H1 (cell line): ENCODE results near the gene RFXAP. TPM values are rescaled to one million over a fixed set of nuclear protein-coding genes. Genes with fewer than 3 reads are reported as not detected.

Experiments
- CTCF ChIA-PET: fragments of 300-600 bp; sonication (Branson Sonifier 250); formaldehyde crosslinking; loops from one replicate; lab custom pipeline; 2021; ENCODE audit not compliant: partially characterized antibody; lab: Charles Lee
- POLR2A ChIA-PET: fragments of 300-600 bp; sonication (Branson Sonifier 250); formaldehyde crosslinking; loops from one replicate; lab custom pipeline; 2021; ENCODE audit warnings: inconsistent platforms; ENCODE audit not compliant: partially characterized antibody; lab: Charles Lee
- DNase-seq, 2 experiments: peaks; one replicate each; pipeline versions ENCODE4 v3.0.0 to v3.0.0-alpha.2; 2010 to 2022; ENCODE audit warnings: low spot score in 2 of 2, low read depth in 1 of 2, mixed read lengths in 1 of 2
- FAIRE-seq: peaks from 2 replicates; lab custom pipeline; 2011; peaks lifted over from hg19 to GRCh38; lab: Jason Lieb, UNC
- H2AFZ ChIP-seq: 2 replicates; pipeline ENCODE4 v1.8.1; 2012; ENCODE audit warnings: low read length, inconsistent platforms
- H2AK5ac ChIP-seq: 2 replicates; pipeline ENCODE4 v1.6.1; 2013; ENCODE audit warnings: low read depth, low read length
- H2BK120ac ChIP-seq: replicated peaks from 2 replicates; pipeline ENCODE3; 2013; ENCODE audit warnings: low read depth, low read length, inconsistent platforms
- H2BK12ac ChIP-seq: 2 replicates; pipeline ENCODE4 v1.6.1; 2013; ENCODE audit warnings: low read depth, low read length
- H2BK15ac ChIP-seq: 2 replicates; pipeline ENCODE4 v1.6.1; 2013; ENCODE audit warnings: low read length
- H2BK20ac ChIP-seq: 2 replicates; pipeline ENCODE4 v1.6.1; 2013; ENCODE audit warnings: low read length
- H2BK5ac ChIP-seq: 2 replicates; pipeline ENCODE4 v1.6.1; 2013; ENCODE audit warnings: low read depth, low read length
- H3K14ac ChIP-seq: 2 replicates; pipeline ENCODE4 v1.6.1; 2013; ENCODE audit warnings: inconsistent platforms; ENCODE audit not compliant: insufficient read length
- H3K18ac ChIP-seq: 2 replicates; pipeline ENCODE4 v1.6.1; 2013; ENCODE audit warnings: low read length; ENCODE audit errors: extremely low read depth
- H3K23ac ChIP-seq: 2 replicates; pipeline ENCODE4 v1.6.1; 2013; ENCODE audit warnings: inconsistent platforms; ENCODE audit not compliant: insufficient read length
- H3K23me2 ChIP-seq: 2 replicates; pipeline ENCODE4 v1.6.1; 2013; ENCODE audit warnings: low read depth, low read length
- H3K27ac ChIP-seq: 2 replicates; pipeline ENCODE4 v1.6.1; 2011; ENCODE audit warnings: low read depth, low read length, inconsistent platforms
- H3K27me3 ChIP-seq, 4 experiments: replicated peaks in 1 of 4; 1 replicate in 1 of 4; 2 replicates in 3 of 4; pipeline versions ENCODE4 v1.6.1 to v1.8.1; 2011 to 2013; ENCODE audit warnings: low read length in 3 of 4, mild to moderate bottlenecking in 3 of 4, inconsistent platforms in 2 of 4, mixed read lengths in 2 of 4, moderate library complexity in 1 of 4; ENCODE audit not compliant: control insufficient read depth in 3 of 4, insufficient read depth in 3 of 4; ENCODE audit errors: extremely low read depth in 1 of 4
- H3K36me3 ChIP-seq, 4 experiments: 2 replicates each; pipeline versions ENCODE4 v1.6.1 to v1.8.1; 2011 to 2013; ENCODE audit warnings: mild to moderate bottlenecking in 4 of 4, low read length in 3 of 4, moderate library complexity in 2 of 4, control low read depth in 1 of 4, inconsistent platforms in 1 of 4; ENCODE audit not compliant: insufficient read depth in 4 of 4, control insufficient read depth in 2 of 4
- H3K4ac ChIP-seq: replicated peaks from 2 replicates; pipeline ENCODE3; 2013; ENCODE audit warnings: low read length, low read depth, mixed read lengths, inconsistent platforms; ENCODE audit not compliant: insufficient read length
- H3K4me1 ChIP-seq, 4 experiments: replicated peaks in 1 of 4; 1 replicate in 1 of 4; 2 replicates in 3 of 4; pipeline versions ENCODE4 v1.6.1 to v1.8.1; 2011 to 2013; ENCODE audit warnings: low read length in 3 of 4, inconsistent platforms in 2 of 4, mixed read lengths in 1 of 4; ENCODE audit not compliant: insufficient read depth in 4 of 4, control insufficient read depth in 3 of 4
- H3K4me2 ChIP-seq, 2 experiments: 2 replicates each; pipeline versions ENCODE4 v1.6.1 to v1.8.1; 2011 to 2013; ENCODE audit warnings: low read depth in 2 of 2, low read length in 2 of 2, control low read depth in 1 of 2, inconsistent platforms in 1 of 2, mild to moderate bottlenecking in 1 of 2; ENCODE audit not compliant: insufficient read depth in 1 of 2
- H3K4me3 ChIP-seq, 4 experiments: fragments of 200-600, 300-600 bp in 1 of 4; sonication (generic), shearing (Covaris generic), sonication (Bioruptor Twin) in 1 of 4; 2 replicates each; pipeline versions ENCODE4 v1.5.1 to v1.8.1; 2011 to 2016; ENCODE audit warnings: low read length in 4 of 4, low read depth in 3 of 4, control low read depth in 2 of 4, inconsistent platforms in 2 of 4, mild to moderate bottlenecking in 2 of 4, mixed read lengths in 1 of 4, moderate library complexity in 1 of 4; ENCODE audit not compliant: insufficient read depth in 2 of 4; ENCODE audit errors: extremely low read depth in 1 of 4
- H3K56ac ChIP-seq: replicated peaks from 2 replicates; pipeline ENCODE3; 2013; ENCODE audit warnings: low read depth, mild to moderate bottlenecking, mixed read lengths, low read length, inconsistent platforms; ENCODE audit not compliant: insufficient read length
- H3K79me1 ChIP-seq: 2 replicates; pipeline ENCODE4 v1.6.1; 2013; ENCODE audit warnings: low read depth, low read length, control low read depth
- H3K79me2 ChIP-seq, 2 experiments: 2 replicates each; pipeline versions ENCODE4 v1.6.1 to v1.8.1; 2012 to 2013; ENCODE audit warnings: low read length in 2 of 2, mild to moderate bottlenecking in 2 of 2, inconsistent platforms in 1 of 2; ENCODE audit not compliant: insufficient read depth in 2 of 2, control insufficient read depth in 1 of 2
- H3K9ac ChIP-seq, 4 experiments: replicated peaks in 1 of 4; 1 replicate in 1 of 4; 2 replicates in 3 of 4; pipeline versions ENCODE4 v1.6.1 to v1.8.1; 2011 to 2013; ENCODE audit warnings: low read depth in 3 of 4, low read length in 3 of 4, control low read depth in 2 of 4, mild to moderate bottlenecking in 2 of 4, moderate library complexity in 2 of 4, inconsistent platforms in 1 of 4; ENCODE audit errors: extremely low read depth in 1 of 4
- H3K9me3 ChIP-seq, 2 experiments: 2 replicates each; pipeline versions ENCODE4 v1.6.1 to v1.8.1; 2012 to 2013; ENCODE audit warnings: mild to moderate bottlenecking in 2 of 2, moderate library complexity in 2 of 2, control low read depth in 1 of 2, inconsistent platforms in 1 of 2, low read depth in 1 of 2, low read length in 1 of 2, mixed read lengths in 1 of 2; ENCODE audit not compliant: insufficient read depth in 2 of 2
- H4K20me1 ChIP-seq, 2 experiments: replicated peaks in 1 of 2; 2 replicates each; pipeline versions ENCODE3 to v1.8.1; 2011 to 2013; ENCODE audit warnings: inconsistent platforms in 2 of 2, low read length in 2 of 2, mild to moderate bottlenecking in 1 of 2; ENCODE audit not compliant: insufficient read depth in 2 of 2, control insufficient read depth in 1 of 2
- H4K5ac ChIP-seq: 2 replicates; pipeline ENCODE4 v1.6.1; 2013; ENCODE audit warnings: low read length, low read depth, mixed read lengths, inconsistent platforms; ENCODE audit not compliant: insufficient read length
- H4K8ac ChIP-seq: 2 replicates; pipeline ENCODE4 v1.8.0; 2013; ENCODE audit warnings: mild to moderate bottlenecking, moderate library complexity, low read length, inconsistent platforms; ENCODE audit not compliant: insufficient read depth; ENCODE audit errors: extremely low read depth
- H4K91ac ChIP-seq: replicated peaks from 2 replicates; pipeline ENCODE3; 2013; ENCODE audit warnings: low read length, mixed read lengths, inconsistent platforms; ENCODE audit not compliant: insufficient read length
- WGBS, 2 experiments: shearing (Covaris generic) in 1 of 2; methylation state at CpG; one replicate each; pipeline versions ENCODE4 v1.1.6 to v1.1.7; 2013 to 2015; ENCODE audit warnings: low lambda C conversion rate in 2 of 2, mixed read lengths in 2 of 2, inconsistent platforms in 1 of 2, low coverage in 1 of 2, missing lambda C conversion rate in 1 of 2; ENCODE audit not compliant: insufficient replicate concordance in 2 of 2, insufficient coverage in 1 of 2, insufficient read length in 1 of 2; ENCODE audit errors: extremely low coverage in 1 of 2, missing lambda C conversion rate in 1 of 2; 5-methylcytosine and 5-hydroxymethylcytosine counted together
- polyA plus RNA-seq, 7 experiments: library from polyadenylated mRNA; depleted of rRNA in 3 of 7; stranded (reverse) in 5 of 7; unstranded in 2 of 7; fragments of >200 nt in 5 of 7; fragments of 200-250 nt in 2 of 7; gene quantifications; 1 replicate in 5 of 7; 2 replicates in 1 of 7; 4 replicates in 1 of 7; pipeline versions ENCODE4 v1.2.1 to v1.2.3, GENCODE V29; 2011 to 2013; ENCODE audit warnings: missing spikeins in 2 of 7, mixed read lengths in 2 of 7
- total RNA-seq: library from RNA; stranded (reverse); fragmentation: NEBNext Ultra II Directional; extraction: Animal tissue kit (Norgen Biotek cat#: 25700); gene quantifications from 2 replicates; pipeline ENCODE4 v1.2.1, GENCODE V29; 2021

Gene RFXAP
- total and polyA plus RNA-seq, 2 of the 8 experiments (the other 6 are each of a cell fraction or from before 2014, with no cell fraction given), result 5.2 to 11.5 TPM

DNA sequence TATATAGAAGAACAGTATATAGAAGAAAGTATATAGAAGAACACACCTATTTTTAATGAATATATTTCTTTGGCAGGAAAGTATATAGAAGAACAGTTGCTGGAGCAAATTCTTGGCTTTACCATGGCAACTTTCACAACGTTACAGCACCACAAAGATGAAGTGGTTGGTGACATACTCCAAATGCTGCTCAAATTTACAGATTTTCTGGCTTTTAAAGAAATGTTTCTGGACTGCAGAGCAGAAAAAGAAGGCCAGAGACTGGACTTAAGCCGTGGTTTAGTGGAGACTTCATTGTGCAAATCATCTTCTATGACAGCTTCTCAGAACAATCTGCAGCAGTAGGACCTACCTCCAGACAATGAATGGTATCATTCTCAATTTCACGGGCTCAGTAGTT is 24.3 kb upstream of the RFXAP start:
- H4K8ac ChIP-seq, result no peak overlapping the region
- no peaks in the 10 kb centered on the region for H3K36me3 ChIP-seq
- ChIA-PET CTCF (interaction anchor here (1.1 kb wide), 1 partner anchor 59 kb away, joined by 4 read pairs; no protein-coding TSS in a partner anchor), POLR2A (no interaction called here)
- H2BK15ac ChIP-seq, result no peak overlapping the region
- no peak overlapping the region for H3K9ac ChIP-seq
- H3K79me2 ChIP-seq, result no peaks in the 10 kb centered on the region
- no peak overlapping the region for H2AFZ ChIP-seq
- H3K23me2 ChIP-seq, result no peaks in the 10 kb centered on the region
- no peak overlapping the region for H4K5ac ChIP-seq
- H4K91ac ChIP-seq, result no peak overlapping the region
- H4K20me1 ChIP-seq, result no peaks in the 10 kb centered on the region
- H3K79me1 ChIP-seq, result no peaks in the 10 kb centered on the region
- no peak overlapping the region for H2BK12ac ChIP-seq
- H2BK20ac ChIP-seq, result no peak overlapping the region
- H3K9me3 ChIP-seq, result no peaks in the 10 kb centered on the region
- H3K56ac ChIP-seq, result no peak overlapping the region
- no peak overlapping the region for H3K18ac ChIP-seq
- H2BK120ac ChIP-seq, result no peak overlapping the region
- 90% methylated on average over 3 of the region's 3 CpGs; no CpG with 5 or more reads in 1 of the 2 experiments for WGBS, 2 experiments
- H3K27me3 ChIP-seq, result peaks cover 0 to 1% (median 0%) of the 10 kb centered on the region in 4 experiments; a peak in 1 of 7 replicates
- no peak overlapping the region for H3K27ac ChIP-seq
- no peak overlapping the region for H3K14ac ChIP-seq
- FAIRE-seq, result no peak
- no peak for DNase-seq
- H3K4me3 ChIP-seq, result no peak overlapping the region
- no peak overlapping the region for H3K4me2 ChIP-seq
- H3K23ac ChIP-seq, result no peak overlapping the region
- no peak overlapping the region for H3K4ac ChIP-seq
- peaks cover 0 to 8% (median 2%) of the 10 kb centered on the region in 4 experiments; a peak in 3 of 7 replicates for H3K4me1 ChIP-seq
- no peak overlapping the region for H2AK5ac ChIP-seq
- H2BK5ac ChIP-seq, result no peak overlapping the region; the same call in 1 of the 2 replicates
